ENCODE results near the gene F2R. TPM values are rescaled to one million over a fixed set of nuclear protein-coding genes. Genes with fewer than 3 reads are reported as not detected.

F2R gene
- total RNA-seq, 1 donor: 66.5 TPM

DNA sequence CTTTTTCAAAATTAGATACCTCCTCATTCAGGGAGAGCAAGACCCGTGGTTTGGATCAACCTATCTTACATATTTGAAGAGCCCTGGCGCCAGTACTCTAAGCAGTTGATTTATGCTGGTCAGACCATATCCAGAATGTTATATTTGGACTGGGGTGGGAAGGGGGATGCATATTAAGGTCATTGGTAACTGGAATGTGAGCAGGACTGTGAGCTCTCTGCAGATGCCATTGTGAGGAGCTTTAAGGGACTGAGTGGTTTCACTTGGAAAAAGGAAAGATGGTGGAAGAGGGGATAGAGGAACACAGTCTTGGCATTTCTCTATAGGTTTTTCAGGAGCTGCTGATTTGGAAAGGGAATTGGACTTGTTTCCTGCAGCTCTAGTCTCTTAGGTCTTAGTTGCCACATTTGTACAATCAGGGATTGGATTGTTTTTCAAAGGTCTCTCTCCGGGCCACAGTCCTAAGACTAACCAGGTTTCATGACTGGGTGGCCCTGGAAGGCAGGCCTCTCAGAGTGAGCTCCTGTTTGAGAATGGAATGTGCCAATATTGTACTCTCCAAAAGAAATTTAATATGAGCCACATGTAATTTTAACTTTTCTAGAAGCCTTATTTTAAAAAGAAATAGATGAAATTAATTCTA is 25.8 kb upstream of the F2R start:
- DNase-seq (ENCODE audit: low read depth in 2 of 3, low spot score in 2 of 3): no peak

DNA sequence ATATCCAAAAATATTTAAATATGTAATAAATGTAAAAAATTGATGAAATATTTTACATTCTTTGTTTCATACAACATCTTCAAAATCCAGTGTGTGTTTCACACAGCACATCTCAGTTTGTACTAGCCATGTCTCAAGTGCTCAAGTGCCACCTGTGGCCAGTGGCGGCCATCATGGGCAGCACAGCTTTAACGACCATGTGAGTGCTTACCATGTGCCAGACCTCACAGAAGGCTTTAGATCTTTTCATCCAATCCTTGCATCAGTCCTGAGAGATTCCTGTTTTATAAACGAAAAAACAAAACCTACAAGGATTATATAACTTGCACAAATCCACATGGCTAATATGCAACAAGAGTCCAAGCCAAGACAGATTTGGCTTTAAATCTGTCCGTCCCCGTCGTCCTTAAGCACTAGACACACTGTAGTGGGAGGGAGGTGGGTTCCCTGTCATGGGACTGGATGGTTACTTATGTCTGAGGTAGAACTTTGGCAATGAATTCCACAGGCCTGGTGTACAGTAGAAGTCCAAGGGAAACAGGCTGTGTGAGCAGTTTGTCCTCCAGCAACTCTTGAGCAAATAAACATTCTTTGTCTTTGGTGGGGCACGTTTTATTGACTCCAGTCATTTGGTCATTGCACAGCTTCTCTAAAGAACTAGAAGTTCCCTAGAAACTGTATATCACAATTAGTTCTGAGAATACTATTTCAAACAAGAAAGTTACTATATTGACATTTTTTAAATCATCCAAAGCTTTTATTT is 25.0 kb upstream of the F2R start:
- no peak for DNase-seq (ENCODE audit: low read depth in 2 of 3, low spot score in 2 of 3)

DNA sequence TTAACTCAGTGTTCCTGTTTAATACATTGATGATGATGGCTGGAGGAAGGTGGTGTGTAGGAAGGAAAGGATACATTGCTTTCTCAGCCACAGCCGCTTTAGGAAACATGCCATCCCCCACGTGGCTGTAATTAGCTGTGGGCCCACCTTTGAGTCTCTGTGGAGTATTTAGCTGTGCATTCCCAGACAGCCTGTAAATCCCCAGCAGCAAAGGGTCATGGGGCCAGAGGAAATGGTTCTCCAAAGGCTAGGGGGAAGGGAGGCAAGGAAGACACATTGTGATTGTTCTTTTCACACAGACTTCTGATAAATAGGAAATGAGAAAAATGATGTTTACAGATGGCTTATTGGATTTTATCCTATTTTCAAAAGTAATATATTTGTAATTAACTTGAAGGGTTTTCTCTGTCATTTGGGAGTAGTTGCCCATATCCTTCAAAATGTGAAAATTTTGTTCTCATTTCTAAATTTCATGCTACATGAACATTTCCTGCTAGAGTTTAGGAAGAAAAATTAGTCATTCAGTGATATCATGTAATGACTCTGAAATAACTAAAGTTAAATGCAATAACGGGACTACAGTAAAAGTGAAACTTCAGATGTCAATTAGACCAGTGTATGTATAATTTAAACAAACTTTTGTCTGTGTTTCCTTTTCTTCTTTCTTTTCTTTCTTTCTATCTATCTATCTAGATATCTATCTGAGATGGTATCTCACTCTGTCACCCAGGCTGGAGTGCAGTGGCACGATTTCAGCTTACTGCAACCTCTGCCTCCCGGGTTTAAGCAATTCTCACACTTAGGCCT is 24.3 kb upstream of the F2R start:
- DNase-seq (ENCODE audit: low read depth in 2 of 3, low spot score in 2 of 3): no peak

DNA sequence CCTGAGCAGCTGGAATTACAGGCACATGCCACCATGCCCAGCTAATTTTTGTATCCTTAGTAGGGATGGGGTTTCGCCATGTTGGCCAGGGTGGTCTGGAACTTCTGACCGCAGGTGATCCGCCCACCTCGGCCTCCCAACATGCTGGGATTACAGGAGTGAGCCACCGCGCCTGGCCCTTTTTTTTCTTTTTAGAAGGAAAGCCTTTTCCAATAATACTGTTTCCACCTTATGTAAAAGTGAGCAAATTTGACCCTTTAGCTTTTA is 23.7 kb upstream of the F2R start:
- no peak for DNase-seq (ENCODE audit: low read depth in 2 of 3, low spot score in 2 of 3)

DNA sequence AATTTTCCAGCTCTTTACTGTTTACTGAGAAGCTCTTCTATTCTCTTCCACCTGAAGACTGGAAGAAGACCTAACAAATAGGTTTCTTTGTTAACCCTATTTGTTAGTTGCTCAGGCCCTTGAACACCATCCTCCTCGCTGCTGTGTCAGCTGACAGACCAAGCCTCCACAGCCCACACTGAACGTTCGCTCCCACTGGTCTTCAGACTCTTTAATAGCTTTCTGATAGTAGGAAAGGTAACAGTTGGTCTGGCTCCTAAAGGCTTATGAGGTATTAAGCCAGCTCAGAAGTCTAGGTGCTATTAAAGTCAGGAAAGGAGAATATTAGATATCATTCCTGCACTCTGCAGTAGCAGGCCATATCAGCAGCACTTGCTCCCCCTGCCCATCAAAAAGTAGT is 23.3 kb upstream of the F2R start:
- no peak for DNase-seq (ENCODE audit: low read depth in 2 of 3, low spot score in 2 of 3)

DNA sequence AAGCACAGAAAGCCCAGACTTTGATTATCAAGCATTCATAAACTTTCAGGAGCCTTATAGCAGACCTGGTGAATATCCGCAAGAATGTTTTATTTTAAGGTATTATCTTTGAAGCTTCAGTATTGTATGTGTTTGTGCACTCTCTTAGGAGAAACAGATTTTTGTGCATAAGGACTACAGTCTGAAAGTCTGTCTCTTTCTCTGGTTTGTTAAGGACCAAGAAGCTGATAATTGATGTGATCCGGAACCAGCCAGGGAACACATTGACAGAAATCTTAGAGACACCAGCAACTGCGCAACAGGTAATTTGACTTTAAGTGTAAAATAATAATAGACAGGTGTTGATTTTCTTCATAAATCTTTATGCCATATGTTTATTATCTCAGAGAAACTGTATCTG is 22.8 kb upstream of the F2R start:
- no peak for DNase-seq (ENCODE audit: low read depth in 2 of 3, low spot score in 2 of 3)

DNA sequence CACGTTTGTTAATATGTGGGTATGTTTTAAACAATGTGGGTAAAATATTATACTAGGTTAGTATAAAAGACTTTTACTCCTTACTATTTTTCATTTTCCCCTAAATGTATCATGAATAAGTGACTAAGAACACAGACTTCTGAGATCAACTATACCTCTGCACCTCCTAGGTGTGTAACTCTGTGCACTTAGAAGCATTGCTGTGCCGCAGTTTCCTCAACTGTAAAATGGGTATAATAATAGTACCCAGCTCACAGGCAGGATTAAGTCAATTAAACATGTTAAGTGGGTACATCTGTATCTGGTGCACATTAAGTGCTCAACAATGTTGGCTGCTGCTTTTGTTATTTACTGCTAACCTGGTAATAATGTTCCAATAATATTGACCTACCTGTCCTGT is 21.6 kb upstream of the F2R start:
- DNase-seq (ENCODE audit: low read depth in 2 of 3, low spot score in 2 of 3): no peak

DNA sequence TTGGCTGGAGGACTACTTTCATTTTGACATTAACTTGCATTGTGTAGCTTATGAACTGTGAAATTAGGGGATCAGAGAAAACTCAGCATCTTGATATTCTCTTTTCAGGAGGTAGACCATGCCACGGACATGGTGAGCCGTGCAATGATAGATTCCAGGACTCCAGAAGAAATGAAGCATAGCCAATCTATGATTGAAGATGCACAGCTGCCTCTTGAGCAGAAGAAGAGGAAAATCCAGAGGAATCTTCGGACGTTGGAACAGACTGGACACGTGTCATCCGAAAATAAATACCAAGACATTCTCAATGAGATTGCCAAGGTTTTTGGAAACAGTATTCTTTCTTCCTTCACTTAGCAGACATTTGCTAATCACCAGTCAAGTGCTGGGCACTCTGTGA is 20.6 kb upstream of the F2R start:
- DNase-seq (ENCODE audit: low read depth in 2 of 3, low spot score in 2 of 3): no peak

DNA sequence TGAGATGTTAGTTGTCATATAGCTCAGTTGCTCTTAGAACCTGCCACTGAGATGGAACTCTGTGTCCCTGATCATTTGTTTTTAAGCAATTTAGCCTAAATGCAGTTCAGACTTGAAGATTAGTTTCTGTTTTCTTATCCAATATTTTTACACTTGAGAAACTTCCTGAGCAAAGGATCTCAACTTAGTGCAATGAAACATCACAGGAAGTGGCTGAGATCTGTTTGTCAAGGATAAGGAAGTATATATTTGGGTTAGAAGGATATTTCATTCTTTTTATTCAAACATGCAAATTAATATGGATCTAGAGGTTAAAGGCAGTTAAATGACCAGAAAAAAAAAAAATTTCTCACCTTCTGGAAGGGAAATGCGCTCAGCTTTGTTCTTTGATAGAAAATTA is 19.7 kb upstream of the F2R start:
- DNase-seq (ENCODE audit: low read depth in 2 of 3, low spot score in 2 of 3): peak in 1 of 3 donors; percentile 52

DNA sequence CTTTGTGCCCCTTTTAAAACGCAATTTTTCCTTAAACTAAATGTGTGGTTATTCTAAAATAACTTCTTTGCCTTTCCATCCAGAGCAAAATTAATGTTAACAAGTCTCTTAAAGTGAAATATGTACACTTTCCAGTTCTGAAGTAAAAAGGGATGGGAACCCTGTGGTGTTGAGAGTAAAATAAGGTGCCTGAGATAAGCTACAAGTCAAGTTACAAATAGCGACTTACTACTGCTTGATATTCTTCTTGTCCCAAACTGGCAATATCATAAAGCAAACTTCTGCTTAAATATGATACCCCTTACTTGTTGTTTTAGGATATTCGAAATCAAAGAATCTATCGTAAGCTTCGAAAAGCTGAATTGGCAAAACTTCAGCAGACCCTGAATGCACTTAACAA is 18.3 kb upstream of the F2R start:
- no peak for DNase-seq (ENCODE audit: low read depth in 2 of 3, low spot score in 2 of 3)

DNA sequence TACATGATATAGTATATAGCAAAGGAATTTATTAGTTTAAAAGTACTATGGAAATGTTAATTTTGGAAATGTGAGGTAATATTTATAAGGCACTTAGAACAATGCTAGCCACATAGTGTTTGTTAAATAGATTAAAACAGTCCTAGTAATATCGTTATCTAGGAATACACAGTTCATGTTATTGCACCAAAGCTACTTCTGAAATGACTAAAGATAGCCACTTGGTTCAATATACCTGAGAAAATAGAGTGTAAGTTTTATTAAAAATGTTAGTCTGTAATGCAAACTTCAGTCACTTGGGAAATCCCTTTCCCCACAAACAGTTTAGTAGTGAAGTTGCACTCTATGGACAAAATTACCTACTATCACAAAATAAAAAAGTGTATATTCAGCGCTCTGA is 15.4 kb upstream of the F2R start:
- DNase-seq (ENCODE audit: low read depth in 2 of 3, low spot score in 2 of 3): no peak

DNA sequence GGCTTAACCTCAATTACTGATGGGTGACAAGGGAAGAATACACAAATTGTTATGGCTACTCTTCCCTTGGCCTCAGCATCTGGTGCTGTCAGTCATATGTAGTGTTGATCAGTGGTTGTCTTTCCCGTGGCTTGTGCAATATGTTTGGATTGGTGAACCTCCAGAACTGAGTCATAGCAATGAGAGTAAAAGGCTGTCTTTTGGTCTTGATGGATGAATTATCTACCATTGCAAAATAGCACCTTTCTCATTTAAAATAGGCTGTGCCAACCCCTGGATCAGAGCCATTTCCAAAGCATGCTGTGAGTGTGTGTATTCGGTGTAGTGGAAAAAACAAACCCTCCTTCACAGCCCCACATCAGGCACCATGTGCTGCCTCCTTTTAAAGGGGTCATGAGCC is 14.6 kb upstream of the F2R start:
- no peak for DNase-seq (ENCODE audit: low read depth in 2 of 3, low spot score in 2 of 3)

DNA sequence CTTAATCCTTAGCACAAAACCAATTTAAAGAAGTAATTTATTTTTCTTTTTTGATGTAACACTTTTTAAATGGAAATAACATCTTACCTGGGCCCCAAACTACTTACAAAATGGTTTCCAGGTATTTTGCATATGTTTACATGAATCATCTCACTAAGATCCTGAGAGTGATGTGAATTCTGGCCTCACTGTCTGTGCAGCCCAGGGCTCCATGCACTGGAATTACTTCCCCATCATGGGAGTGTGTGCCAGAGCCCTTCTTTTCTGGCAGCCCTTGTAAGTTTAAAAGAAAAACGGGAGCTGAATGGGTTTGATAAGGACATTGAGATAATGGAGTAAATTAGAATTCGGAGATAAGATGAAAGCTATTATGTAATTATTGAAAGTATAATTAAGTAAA is 12.2 kb upstream of the F2R start:
- no peak for DNase-seq (ENCODE audit: low read depth in 2 of 3, low spot score in 2 of 3)

DNA sequence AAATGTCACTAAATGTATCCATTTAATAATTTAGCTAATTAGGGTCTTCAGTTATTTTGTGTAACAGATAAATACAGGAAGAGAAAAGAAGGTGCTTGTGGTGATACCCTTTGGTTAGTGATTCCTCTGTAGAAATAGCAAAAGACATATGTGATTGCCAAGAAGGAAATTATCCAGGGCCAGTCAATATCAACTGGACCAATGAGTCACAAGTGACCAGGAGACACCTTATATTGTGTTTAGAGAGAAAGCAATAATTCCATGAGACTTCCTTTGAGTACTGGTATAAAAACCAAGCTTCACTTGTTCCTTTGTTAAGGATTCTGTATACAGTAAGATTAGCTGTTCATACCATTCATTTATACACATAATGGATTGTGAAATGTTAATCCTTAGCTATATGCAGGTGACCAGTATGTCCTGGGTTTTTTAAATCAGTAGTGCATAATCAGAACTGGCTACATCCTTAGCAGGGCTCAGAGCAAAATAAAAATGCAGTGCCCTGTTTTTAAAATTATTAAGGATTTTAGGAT is 11.7 kb upstream of the F2R start:
- no peak for DNase-seq (ENCODE audit: low read depth in 2 of 3, low spot score in 2 of 3)

DNA sequence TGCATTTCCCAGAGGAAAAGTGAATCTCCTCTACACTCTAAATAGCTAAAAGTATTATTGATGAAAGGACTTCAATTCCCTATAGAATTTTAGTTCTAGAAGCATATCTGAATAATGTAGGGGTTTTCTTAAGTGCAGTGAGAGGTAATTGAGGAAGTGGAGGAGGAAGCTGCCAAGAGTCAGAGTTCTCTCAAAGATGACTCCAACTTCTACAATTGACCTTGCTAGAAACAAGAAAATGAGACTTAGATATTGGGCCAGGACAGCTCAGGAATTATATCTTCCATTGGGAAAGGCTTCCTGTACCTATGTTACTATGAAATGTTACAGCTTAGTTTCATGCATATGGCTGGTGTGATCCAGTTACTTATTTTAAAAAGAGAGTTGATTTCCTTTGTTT is 10.4 kb upstream of the F2R start:
- DNase-seq (ENCODE audit: low read depth in 2 of 3, low spot score in 2 of 3): peak in 1 of 3 donors; percentile 48

DNA sequence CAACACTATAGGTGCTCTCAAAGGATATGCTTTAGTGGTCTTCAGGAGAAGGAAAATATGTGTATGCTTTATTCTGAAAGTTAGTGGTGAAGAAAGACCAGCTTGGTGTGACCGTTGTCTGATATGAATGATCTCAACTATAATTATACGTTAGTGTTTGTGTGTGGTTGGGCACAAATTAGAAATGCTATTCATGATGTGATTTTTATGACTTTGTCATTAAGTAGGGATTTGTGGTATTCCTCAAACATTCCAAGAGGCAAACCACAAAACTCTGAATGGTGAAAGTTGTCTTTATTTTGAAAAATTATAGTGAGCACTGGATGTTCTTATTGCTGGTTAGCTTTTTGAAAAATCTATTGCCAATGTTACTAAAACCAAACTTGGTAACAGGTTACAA is 6.2 kb upstream of the F2R start:
- DNase-seq (ENCODE audit: low read depth in 2 of 3, low spot score in 2 of 3): no peak

DNA sequence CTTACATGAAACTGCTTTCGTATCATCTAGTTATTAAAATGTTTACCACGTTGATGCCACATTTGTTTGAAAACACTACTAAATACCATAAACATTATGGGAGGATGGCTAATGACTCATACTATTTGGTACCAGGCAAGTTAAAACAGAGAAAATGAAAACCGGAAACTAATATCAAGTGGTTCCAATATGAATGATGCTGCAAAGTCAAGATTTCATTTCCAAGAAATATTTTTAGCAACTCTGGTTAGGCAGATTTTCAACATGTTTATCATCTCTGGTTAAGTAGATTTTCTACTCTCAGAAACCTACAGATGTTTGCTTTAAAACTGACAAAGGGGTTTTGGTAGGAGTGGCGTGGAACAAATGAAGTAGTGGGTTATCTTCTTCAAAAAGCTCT is 4.9 kb upstream of the F2R start:
- DNase-seq (ENCODE audit: low read depth in 2 of 3, low spot score in 2 of 3): peak in 1 of 3 donors; percentile 15

DNA sequence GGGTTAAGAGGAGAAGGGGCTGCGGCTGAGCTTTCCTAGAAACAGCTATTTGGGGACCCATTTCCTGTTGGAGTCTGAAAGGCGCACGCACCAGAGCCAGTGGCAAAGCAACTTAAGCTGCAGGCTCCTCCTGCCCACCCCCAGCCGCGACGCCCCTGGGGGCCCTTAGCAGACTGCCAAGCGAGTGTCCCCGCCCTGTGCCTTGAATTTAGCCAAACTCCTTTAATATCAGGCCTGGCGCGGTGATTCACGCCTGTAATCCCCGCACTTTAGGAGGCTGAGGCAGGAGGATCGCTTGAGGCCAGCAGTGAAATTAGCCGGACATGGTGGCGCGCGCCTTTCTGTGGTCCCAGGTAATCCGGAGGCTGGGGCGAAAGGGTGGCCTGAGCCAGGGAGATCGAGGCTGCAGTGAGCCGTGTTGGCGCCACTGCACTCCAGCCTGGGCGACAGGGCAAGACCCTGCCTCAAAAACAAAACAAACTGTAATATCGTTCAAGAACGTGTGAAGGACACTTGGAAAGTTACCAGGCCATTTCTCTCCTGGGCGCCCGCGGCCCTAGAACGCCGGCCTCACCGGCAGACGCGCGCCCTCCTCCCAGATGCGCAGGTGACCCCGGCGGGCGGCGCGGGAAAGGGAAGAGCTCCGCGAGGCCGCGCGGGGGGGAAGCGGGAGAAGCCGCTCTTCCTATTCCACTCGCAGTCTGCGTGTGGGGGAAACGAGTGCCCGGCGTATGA is 1.0 kb upstream of the F2R start:
- peak in 1 of 3 donors; percentile 26 for DNase-seq (ENCODE audit: low read depth in 2 of 3, low spot score in 2 of 3)

DNA sequence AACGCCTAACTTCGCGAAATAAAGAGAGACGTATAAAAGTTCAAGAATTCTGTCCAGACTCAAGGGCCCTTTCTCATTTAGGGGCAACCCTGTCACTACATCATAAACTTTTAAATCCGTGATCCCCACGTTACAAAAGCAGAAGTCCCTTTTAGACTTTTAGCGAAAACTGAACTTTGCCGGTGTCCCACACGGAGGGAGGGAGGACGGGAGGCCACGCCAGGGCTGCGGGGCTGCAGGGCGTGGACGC is 515 bp upstream of the F2R start:
- peak in 1 of 3 donors; percentile 66 for DNase-seq (ENCODE audit: low read depth in 2 of 3, low spot score in 2 of 3)

DNA sequence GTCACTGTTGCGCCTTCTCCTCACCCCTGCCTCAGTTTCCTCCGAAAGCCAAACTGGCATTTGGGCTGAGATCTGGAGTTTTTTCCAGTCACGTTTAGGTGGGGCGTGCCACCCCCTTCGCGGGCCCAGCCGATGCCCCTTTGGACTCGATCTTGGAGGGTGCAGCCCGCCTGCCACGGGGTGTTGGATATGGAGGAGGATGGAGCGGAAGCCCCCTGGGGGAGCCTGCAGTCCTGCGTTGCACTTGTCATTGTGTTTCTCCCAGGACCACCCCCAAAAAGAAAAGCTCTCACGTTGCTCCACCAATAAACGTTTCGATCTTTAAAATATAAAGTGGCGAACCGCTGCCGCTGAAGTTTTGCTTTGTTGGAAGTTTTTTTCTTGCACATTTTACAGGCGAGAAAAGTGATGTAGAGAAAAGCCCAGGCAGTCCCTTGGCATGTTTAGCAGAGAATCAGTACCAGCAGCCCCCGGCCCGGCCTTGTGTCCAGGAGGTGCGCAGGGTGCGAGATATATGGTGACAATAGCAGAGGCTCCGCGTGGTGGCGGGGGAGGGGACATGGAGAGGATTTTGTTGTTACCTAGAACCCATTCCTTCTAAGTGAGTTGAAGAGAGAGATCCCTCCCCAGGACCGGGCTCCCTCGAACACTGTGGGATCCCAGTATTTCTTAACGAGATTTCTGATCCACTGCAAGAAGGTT is 681 bp downstream of the F2R start:
- DNase-seq (ENCODE audit: low read depth in 2 of 3, low spot score in 2 of 3): peak in 1 of 3 donors; percentile 29
